A204.1 (cell line): ENCODE data around the gene CLEC2L.
"Not testable (repeated sequence)": the region's sequence is repeated elsewhere in the genome, so short reads cannot be mapped to it uniquely, and the experiment has no call there.

ENCODE experiments used
- FAIRE-seq: peaks from 2 replicates; lab custom pipeline; 2012; peaks lifted over from hg19 to GRCh38; lab: Jason Lieb, UNC

The CLEC2L gene

GRCh38 chr7:139523968-139524815 lies 707 bp downstream of the CLEC2L start:
- FAIRE-seq = no peak

GRCh38 chr7:139525239-139525638 lies 1.8 kb downstream of the CLEC2L start:
- no peak for FAIRE-seq

DNA sequence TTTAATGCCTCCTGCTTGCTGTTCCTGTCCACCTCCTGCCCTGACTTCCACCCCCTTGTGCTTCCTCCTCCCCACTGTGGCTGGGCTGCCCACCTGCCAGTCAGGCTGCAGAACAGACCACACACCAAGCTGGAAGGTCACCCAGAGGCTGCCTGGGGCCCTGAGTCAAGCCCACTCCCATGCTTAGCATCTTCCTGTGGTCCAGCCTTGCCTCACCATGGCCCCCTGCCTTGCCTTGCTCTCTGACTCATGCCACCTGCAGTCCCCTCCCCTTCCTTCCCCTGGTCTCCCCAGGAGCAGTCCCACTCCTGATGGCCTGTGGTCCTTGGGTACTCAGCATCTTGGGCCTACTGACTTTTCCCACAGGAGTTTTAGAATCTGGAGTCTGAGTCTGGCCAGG lies 2.3 kb downstream of the CLEC2L start:
- FAIRE-seq = no peak

GRCh38 chr7:139526578-139527544 lies 3.4 kb downstream of the CLEC2L start:
- no peak for FAIRE-seq

- FAIRE-seq = no peak
Observed at GRCh38 chr7:139531094-139531493, 7.6 kb downstream of the CLEC2L start.

DNA sequence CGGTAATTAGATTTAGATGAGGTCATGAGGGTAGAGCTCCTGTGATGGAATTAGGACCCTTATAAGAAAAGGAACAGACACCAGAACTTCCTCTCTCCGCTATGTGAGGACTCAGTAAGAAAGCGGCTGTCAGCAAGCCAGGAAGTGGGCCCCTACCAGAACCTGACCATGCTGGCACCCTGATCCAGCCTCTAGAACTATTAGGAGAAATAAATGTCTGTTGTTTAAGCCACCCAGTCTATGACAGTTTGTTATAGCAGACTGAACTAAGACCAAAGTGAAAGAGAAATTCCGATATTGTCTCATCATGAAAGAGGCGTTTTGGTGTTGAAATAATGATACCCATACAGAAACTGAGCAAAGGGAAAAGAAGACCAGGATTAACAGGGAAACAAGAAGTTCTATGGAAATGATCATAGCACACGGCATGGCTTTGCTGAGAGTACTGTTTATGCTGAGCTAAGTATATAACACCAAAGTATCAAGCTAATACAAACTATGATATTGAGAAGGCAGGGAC lies 9.2 kb downstream of the CLEC2L start:
- no peak for FAIRE-seq

- no peak for FAIRE-seq
Observed at GRCh38 chr7:139534096-139534495, 10.6 kb downstream of the CLEC2L start.

- no peak for FAIRE-seq
Observed at GRCh38 chr7:139534966-139535651, 11.6 kb downstream of the CLEC2L start.

GRCh38 chr7:139536152-139536551 lies 12.7 kb downstream of the CLEC2L start:
- no peak for FAIRE-seq

- no peak for FAIRE-seq
Observed at GRCh38 chr7:139538881-139539635, 15.6 kb downstream of the CLEC2L start.

GRCh38 chr7:139540203-139540602 lies 16.7 kb downstream of the CLEC2L start:
- no peak for FAIRE-seq

- FAIRE-seq = no peak
Observed at GRCh38 chr7:139541600-139542307, 18.3 kb downstream of the CLEC2L start.

- no peak for FAIRE-seq
Observed at GRCh38 chr7:139542308-139543151, 19.0 kb downstream of the CLEC2L start.

DNA sequence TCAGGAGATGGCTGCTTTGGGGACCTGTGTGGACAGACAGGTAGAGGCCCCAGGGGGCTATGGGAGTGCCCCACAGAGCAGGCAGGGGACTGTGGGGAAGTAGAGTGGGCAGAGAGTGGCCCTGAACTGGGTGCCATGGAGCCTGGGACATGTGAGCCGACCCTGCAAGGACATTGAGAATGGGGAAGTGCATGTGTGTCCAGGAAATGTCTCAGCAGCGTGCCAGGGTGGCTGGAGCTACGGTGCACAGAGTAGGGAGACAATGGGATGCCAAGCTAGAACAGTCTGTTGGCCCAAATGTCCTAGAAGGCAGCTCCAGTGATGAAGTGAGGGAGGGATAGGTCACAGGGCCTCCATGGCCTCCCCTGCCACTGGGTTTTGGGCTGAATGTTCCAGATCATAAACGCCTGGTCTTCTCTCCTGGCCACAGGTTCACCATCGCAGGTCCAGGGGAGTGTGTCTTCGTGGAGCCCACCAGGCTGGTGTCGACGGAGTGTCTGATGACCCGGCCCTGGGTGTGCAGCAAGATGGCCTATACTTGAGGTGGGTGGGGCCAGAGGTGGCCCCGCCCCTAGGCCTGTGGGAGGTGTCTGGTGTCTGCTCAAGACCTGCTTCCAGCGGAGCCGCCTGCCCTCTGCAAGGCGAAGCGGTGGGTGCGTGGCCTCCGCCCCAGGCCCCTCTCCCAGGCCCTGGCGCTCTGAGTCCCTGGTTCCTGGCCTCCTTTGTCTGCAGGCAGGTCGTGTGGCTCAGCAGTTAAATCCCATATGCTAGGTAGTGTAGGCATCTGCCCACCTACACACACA lies 20.5 kb downstream of the CLEC2L start:
- FAIRE-seq = no peak

DNA sequence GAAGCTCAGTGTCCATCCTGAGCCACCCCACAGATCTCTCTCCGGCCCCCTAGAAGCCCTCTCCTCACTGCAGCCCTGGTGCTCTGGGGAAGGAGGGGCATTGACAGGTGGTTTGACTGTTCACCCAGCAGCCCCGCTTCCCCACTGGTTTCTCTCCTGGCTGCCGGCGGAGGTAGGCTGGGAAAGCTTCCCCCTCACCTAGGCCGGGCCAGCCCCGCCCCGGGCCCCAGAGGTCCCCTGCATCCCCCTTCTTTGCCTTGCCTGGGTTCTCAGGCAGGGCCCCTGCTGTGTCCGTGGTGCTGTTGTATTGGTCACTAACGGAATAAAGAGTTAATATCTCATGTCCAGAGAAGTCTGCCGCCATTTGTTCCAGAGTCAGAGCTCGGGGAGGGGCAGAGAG lies 21.2 kb downstream of the CLEC2L start:
- FAIRE-seq = no peak

DNA sequence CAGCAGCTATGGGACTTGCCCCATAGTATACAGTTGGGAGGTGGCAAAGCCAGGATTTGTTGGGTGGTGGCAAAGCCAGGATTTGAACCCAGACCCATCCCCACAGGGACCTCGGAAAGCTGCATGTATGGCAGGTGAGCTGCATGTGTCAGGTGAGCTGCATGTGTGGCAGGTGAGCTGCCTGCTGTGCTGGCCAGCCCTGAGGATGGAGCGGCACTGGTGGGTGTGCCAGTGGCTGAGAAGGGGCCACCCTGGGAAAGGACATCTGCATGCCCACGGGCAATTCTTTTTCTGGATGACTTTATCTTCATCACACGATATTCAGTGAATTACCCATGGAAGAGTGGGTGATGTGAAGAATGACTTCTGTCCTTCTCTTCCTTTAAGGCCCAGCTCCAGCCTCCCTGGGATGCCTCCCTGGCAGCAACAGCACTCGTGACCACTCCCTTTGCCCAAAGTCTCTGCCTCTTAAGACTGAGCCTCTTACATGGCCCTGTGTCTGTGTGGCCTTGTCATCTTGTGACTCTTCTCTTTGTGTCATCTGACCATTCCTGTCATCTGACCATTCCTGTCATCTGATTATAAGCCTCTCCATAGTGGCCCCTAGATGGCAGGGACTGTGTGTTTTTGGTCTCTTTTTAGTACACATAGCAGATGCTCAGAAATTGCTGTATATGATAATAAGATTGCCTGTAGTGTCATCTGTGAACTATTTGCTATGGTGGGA lies 25.0 kb downstream of the CLEC2L start:
- no peak for FAIRE-seq

DNA sequence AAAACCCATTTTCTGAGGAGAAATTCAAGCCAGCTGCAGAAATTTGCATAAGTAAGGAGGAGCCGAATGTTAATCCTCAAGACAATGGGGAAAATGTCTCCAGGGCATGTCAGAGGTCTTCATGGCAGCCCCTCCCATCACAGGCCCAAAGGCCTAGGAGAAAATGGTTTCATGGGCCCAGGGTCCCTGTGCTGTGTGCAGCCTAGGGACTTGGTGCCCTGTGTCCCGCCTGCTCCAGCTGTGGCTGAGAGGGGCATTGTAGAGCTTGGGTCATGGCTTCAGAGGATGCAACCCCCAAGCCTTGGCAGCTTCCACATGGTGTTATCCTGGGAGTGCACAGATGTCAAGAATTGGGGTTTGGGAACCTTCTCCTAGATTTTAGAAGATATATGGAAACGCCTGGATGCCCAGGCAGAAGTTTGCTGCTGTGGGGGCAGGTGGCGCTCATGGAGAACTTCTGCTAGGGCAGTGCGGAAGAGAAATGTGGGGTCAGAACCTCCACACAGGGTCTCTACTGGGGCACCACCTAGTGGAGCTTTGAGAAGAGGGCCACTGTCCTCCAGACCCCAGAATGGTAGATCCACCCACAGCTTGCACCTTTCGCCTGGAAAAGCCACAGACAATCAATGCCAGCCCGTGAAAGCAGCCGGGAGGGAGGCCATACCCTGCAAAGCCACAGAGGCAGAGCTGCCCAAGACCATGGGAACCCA lies 30.7 kb downstream of the CLEC2L start:
- not testable (repeated sequence) for FAIRE-seq
